Measurements from ENCODE around the gene LNX1. TPM values are rescaled to one million over a fixed set of nuclear protein-coding genes. Genes with fewer than 3 reads are reported as not detected.

Gene LNX1
- total and polyA plus RNA-seq, 2 of the 13 experiments (the other 11 are each of a cell fraction or from before 2014, with no cell fraction given) = 0.49 TPM

DNA sequence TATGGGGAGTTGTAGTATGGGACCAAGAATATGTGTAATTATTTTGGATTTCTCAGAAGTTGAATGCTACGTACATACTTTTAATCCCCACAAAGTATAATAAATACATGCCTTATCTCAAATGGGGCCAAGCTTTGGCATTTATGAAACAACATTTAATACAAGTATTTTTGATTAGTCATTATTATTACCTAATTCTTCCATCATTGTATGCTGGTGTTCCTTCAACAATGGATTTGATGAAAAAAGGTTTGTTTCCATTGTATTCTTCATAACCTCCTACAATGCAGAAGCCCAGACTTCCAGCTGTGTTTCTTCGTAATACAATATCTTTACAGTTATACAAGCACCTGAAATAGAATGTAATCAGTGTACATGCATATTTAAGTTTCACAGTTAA lies 130.0 kb downstream of the LNX1 start:
- intact Hi-C loops (cut with micrococcal nuclease; ENCODE audit: unreplicated experiment) = no loop called here
- 95% methylated on average over 2 of the region's 2 CpGs for whole genome bisulfite sequencing (ENCODE audit: low lambda C conversion rate)
- DNase-seq (ENCODE audit: low spot score) (no peak), FAIRE-seq (no peak), ATAC-seq (no peak)
- ChIA-PET CTCF (ENCODE audit: low intra/inter-chr PET ratio, low total read pairs) (no interaction called here), POLR2A (no interaction called here)
- Histone ChIP-seq H3K79me2 (ENCODE audit: insufficient read depth, low read length) (no peaks in the 10 kb centered on the region), H2AFZ (ENCODE audit: low read length) (no peak overlapping the region), H3K4me3 (replicated peaks in 1 of 3; ENCODE audit: insufficient read depth in 1 of 3, low read depth in 2 of 3, low read length in 3 of 3) (no peak overlapping the region), H3K36me3 (replicated peaks in 1 of 2; ENCODE audit: control insufficient read depth in 1 of 2, insufficient read depth in 2 of 2, low read length in 2 of 2) (peaks cover 3 to 14% of the 10 kb centered on the region in 2 experiments; a peak in 4 of 5 replicates), H3K9me3 (ENCODE audit: low read length) (no peaks in the 10 kb centered on the region), H4K20me1 (ENCODE audit: insufficient read depth, low read length) (peaks cover 4% of the 10 kb centered on the region), H3K4me1 (ENCODE audit: insufficient read depth, low read length) (peaks cover 13% of the 10 kb centered on the region), H3K27ac (ENCODE audit: extremely low read length, insufficient read depth, low read length) (no peak overlapping the region), H3K9ac (ENCODE audit: insufficient read depth, low read depth, low read length) (no peak overlapping the region), H3K27me3 (ENCODE audit: control insufficient read depth in 1 of 2, insufficient read depth in 2 of 2, low read length in 2 of 2) (no peaks in the 10 kb centered on the region), H3K4me2 (ENCODE audit: low read depth, low read length) (no peak overlapping the region)
- in situ Hi-C loops (cut with HindIII; ENCODE audit: extremely low pct_ligation_motif_present, low pct_unique_long_range_greater_than_20kb) = no loop called here
- BruUV-seq (replicated peaks) = no TSS peak
- TF ChIP-seq ZNF441 (CRISPR knock-in tag; IDR thresholded peaks at IDR 0.05; ENCODE audit: borderline replicate concordance) (no peak), NFIB (CRISPR knock-in tag; IDR thresholded peaks at IDR 0.05; ENCODE audit: borderline replicate concordance) (no peak), ZFYVE20 (CRISPR knock-in tag; IDR thresholded peaks at IDR 0.05; ENCODE audit: borderline replicate concordance, low read depth) (no peak), ZNF607 (CRISPR knock-in tag; IDR thresholded peaks at IDR 0.05; ENCODE audit: borderline replicate concordance) (no peak), THRA (CRISPR knock-in tag; IDR thresholded peaks at IDR 0.05; ENCODE audit: borderline replicate concordance) (no peak), EZH2 (conservative IDR thresholded peaks at IDR 0.05; ENCODE audit: low read depth, low read length) (no peak), MZF1 (CRISPR knock-in tag; IDR thresholded peaks at IDR 0.05; ENCODE audit: borderline replicate concordance) (no peak), SNAI1 (CRISPR knock-in tag; IDR thresholded peaks at IDR 0.05; ENCODE audit: borderline replicate concordance) (no peak), ZNF430 (CRISPR knock-in tag; IDR thresholded peaks at IDR 0.05) (no peak), SMYD3 (CRISPR knock-in tag; IDR thresholded peaks at IDR 0.05) (no peak)
- TF ChIP-seq, protein P1, sequence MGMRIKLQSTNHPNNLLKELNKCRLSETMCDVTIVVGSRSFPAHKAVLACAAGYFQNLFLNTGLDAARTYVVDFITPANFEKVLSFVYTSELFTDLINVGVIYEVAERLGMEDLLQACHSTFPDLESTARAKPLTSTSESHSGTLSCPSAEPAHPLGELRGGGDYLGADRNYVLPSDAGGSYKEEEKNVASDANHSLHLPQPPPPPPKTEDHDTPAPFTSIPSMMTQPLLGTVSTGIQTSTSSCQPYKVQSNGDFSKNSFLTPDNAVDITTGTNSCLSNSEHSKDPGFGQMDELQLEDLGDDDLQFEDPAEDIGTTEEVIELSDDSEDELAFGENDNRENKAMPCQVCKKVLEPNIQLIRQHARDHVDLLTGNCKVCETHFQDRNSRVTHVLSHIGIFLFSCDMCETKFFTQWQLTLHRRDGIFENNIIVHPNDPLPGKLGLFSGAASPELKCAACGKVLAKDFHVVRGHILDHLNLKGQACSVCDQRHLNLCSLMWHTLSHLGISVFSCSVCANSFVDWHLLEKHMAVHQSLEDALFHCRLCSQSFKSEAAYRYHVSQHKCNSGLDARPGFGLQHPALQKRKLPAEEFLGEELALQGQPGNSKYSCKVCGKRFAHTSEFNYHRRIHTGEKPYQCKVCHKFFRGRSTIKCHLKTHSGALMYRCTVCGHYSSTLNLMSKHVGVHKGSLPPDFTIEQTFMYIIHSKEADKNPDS (CRISPR knock-in tag; IDR thresholded peaks at IDR 0.05) = no peak
- TF ChIP-seq, protein P2, sequence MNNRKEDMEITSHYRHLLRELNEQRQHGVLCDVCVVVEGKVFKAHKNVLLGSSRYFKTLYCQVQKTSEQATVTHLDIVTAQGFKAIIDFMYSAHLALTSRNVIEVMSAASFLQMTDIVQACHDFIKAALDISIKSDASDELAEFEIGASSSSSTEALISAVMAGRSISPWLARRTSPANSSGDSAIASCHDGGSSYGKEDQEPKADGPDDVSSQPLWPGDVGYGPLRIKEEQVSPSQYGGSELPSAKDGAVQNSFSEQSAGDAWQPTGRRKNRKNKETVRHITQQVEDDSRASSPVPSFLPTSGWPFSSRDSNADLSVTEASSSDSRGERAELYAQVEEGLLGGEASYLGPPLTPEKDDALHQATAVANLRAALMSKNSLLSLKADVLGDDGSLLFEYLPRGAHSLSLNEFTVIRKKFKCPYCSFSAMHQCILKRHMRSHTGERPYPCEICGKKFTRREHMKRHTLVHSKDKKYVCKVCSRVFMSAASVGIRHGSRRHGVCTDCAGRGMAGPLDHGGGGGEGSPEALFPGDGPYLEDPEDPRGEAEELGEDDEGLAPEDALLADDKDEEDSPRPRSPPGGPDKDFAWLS (CRISPR knock-in tag; IDR thresholded peaks at IDR 0.05; ENCODE audit: borderline replicate concordance) = no peak
- TF ChIP-seq, protein P3, sequence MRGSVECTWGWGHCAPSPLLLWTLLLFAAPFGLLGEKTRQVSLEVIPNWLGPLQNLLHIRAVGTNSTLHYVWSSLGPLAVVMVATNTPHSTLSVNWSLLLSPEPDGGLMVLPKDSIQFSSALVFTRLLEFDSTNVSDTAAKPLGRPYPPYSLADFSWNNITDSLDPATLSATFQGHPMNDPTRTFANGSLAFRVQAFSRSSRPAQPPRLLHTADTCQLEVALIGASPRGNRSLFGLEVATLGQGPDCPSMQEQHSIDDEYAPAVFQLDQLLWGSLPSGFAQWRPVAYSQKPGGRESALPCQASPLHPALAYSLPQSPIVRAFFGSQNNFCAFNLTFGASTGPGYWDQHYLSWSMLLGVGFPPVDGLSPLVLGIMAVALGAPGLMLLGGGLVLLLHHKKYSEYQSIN (CRISPR knock-in tag; IDR thresholded peaks at IDR 0.05; ENCODE audit: borderline replicate concordance) = no peak
- TF ChIP-seq, protein P4, sequence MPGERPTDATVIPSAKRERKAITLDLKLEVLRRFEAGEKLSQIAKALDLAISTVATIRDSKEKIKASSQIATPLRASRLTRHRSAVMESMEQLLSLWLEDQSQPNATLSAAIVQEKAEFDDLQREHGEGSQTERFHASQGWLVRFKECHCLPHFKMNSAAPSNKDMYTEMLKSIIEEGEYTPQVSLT (CRISPR knock-in tag; IDR thresholded peaks at IDR 0.05; ENCODE audit: borderline replicate concordance, low read depth) = no peak
- TF ChIP-seq, protein P5, sequence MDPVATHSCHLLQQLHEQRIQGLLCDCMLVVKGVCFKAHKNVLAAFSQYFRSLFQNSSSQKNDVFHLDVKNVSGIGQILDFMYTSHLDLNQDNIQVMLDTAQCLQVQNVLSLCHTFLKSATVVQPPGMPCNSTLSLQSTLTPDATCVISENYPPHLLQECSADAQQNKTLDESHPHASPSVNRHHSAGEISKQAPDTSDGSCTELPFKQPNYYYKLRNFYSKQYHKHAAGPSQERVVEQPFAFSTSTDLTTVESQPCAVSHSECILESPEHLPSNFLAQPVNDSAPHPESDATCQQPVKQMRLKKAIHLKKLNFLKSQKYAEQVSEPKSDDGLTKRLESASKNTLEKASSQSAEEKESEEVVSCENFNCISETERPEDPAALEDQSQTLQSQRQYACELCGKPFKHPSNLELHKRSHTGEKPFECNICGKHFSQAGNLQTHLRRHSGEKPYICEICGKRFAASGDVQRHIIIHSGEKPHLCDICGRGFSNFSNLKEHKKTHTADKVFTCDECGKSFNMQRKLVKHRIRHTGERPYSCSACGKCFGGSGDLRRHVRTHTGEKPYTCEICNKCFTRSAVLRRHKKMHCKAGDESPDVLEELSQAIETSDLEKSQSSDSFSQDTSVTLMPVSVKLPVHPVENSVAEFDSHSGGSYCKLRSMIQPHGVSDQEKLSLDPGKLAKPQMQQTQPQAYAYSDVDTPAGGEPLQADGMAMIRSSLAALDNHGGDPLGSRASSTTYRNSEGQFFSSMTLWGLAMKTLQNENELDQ (CRISPR knock-in tag; IDR thresholded peaks at IDR 0.05; ENCODE audit: borderline replicate concordance) = no peak

Data from HepG2 (cell line).